ENCODE data around the gene BCKDHB. TPM values are rescaled to one million over a fixed set of nuclear protein-coding genes. Genes with fewer than 3 reads are reported as not detected.

Gene BCKDHB
- total and polyA plus RNA-seq, 2 experiments from 2014 or later = 32.1 to 42.7 TPM

- TF ChIP-seq ZNF462 (CRISPR knock-in tag; IDR thresholded peaks at IDR 0.05) (no peak), STAT1 (IDR thresholded peaks at IDR 0.05; ENCODE audit: unreplicated experiment) (no peak), NANOG (IDR thresholded peaks at IDR 0.05; ENCODE audit: borderline replicate concordance) (no peak), ETS1 (IDR thresholded peaks at IDR 0.05) (no peak), REST (IDR thresholded peaks at IDR 0.05; ENCODE audit: unreplicated experiment) (no peak), EZH2phosphoT487 (IDR thresholded peaks at IDR 0.05; ENCODE audit: unreplicated experiment) (no peak), ZNF331 (CRISPR knock-in tag; IDR thresholded peaks at IDR 0.05; ENCODE audit: low read depth) (no peak)
Measured at GRCh38 chr6:80154160-80154559, 47.7 kb downstream of the BCKDHB start (continued).
